Measurements from ENCODE around the gene SORCS1.

SORCS1 gene

DNA sequence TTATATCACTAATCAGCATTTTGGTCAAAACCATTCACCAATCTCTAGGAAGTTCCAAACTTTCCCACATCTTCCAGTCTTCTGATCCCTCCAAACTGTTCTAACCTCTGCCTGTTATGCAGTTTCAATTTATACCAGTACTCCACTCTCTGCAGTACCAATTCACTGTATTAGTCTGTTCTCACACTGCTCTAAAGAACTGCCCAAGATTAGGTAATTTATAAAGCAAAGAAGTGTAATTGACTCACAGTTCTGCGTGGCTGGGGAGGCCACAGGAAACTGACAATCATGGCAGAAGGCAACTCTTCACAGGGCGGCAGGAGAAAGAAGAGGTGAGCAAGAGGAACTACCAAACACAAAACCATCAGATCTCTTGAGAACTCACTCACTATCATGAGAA lies 374.9 kb downstream of the SORCS1 start:
- H3F3A ChIP-seq (ENCODE audit: control insufficient read depth, insufficient read depth), result no peaks in the 10 kb centered on the region
- no peaks in the 10 kb centered on the region for H3K9me2 ChIP-seq (replicated peaks; ENCODE audit: control insufficient read depth, low read length)
- no peak for TF ChIP-seq EZH2phosphoT487 (IDR thresholded peaks at IDR 0.05; ENCODE audit: borderline replicate concordance, low read length)
- TF ChIP-seq, protein P1, sequence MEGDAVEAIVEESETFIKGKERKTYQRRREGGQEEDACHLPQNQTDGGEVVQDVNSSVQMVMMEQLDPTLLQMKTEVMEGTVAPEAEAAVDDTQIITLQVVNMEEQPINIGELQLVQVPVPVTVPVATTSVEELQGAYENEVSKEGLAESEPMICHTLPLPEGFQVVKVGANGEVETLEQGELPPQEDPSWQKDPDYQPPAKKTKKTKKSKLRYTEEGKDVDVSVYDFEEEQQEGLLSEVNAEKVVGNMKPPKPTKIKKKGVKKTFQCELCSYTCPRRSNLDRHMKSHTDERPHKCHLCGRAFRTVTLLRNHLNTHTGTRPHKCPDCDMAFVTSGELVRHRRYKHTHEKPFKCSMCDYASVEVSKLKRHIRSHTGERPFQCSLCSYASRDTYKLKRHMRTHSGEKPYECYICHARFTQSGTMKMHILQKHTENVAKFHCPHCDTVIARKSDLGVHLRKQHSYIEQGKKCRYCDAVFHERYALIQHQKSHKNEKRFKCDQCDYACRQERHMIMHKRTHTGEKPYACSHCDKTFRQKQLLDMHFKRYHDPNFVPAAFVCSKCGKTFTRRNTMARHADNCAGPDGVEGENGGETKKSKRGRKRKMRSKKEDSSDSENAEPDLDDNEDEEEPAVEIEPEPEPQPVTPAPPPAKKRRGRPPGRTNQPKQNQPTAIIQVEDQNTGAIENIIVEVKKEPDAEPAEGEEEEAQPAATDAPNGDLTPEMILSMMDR (IDR thresholded peaks at IDR 0.05; ENCODE audit: low read depth, low read length, poor library complexity, severe bottlenecking), result no peak
- no peaks in the 10 kb centered on the region for H3K9me3 ChIP-seq (ENCODE audit: control insufficient read depth, insufficient read depth, low read length)
- no peaks in the 10 kb centered on the region for H4K20me1 ChIP-seq (ENCODE audit: control insufficient read depth, insufficient read depth, low read depth, low read length)
- H3K4me1 ChIP-seq (ENCODE audit: control insufficient read depth, low read length), result no peaks in the 10 kb centered on the region
- H3K4me3 ChIP-seq (ENCODE audit: low read length), result no peak overlapping the region
- H3K4me2 ChIP-seq (ENCODE audit: low read length), result no peak overlapping the region
- no peaks in the 10 kb centered on the region for H3K79me2 ChIP-seq (ENCODE audit: control insufficient read depth, low read length)
- H3K27ac ChIP-seq (ENCODE audit: low read depth, low read length), result no peak overlapping the region
- H3K36me3 ChIP-seq (ENCODE audit: control insufficient read depth, low read length), result no peaks in the 10 kb centered on the region
- no peaks in the 10 kb centered on the region for H3K27me3 ChIP-seq (ENCODE audit: control insufficient read depth, low read length)

GRCh38 chr10:106788982-106789381 lies 375.5 kb downstream of the SORCS1 start:
- H3K4me2 ChIP-seq (ENCODE audit: low read length), result no peak overlapping the region
- H4K20me1 ChIP-seq (ENCODE audit: control insufficient read depth, insufficient read depth, low read depth, low read length), result no peaks in the 10 kb centered on the region
- no peaks in the 10 kb centered on the region for H3K79me2 ChIP-seq (ENCODE audit: control insufficient read depth, low read length)
- H3K4me1 ChIP-seq (ENCODE audit: control insufficient read depth, low read length), result no peaks in the 10 kb centered on the region
- H3K36me3 ChIP-seq (ENCODE audit: control insufficient read depth, low read length), result no peaks in the 10 kb centered on the region
- no peaks in the 10 kb centered on the region for H3F3A ChIP-seq (ENCODE audit: control insufficient read depth, insufficient read depth)
- H3K9me2 ChIP-seq (replicated peaks; ENCODE audit: control insufficient read depth, low read length), result no peaks in the 10 kb centered on the region
- no peak overlapping the region for H3K4me3 ChIP-seq (ENCODE audit: low read length)
- no peaks in the 10 kb centered on the region for H3K27me3 ChIP-seq (ENCODE audit: control insufficient read depth, low read length)
- H3K27ac ChIP-seq (ENCODE audit: low read depth, low read length), result no peak overlapping the region
- TF ChIP-seq, protein P1 (IDR thresholded peaks at IDR 0.05; ENCODE audit: low read depth, low read length, poor library complexity, severe bottlenecking), result no peak
- TF ChIP-seq EZH2phosphoT487 (IDR thresholded peaks at IDR 0.05; ENCODE audit: borderline replicate concordance, low read length), result no peak
- H3K9me3 ChIP-seq (ENCODE audit: control insufficient read depth, insufficient read depth, low read length), result no peaks in the 10 kb centered on the region

GRCh38 chr10:106785528-106785927 lies 379.0 kb downstream of the SORCS1 start:
- Histone ChIP-seq H3K9me2 (replicated peaks; ENCODE audit: control insufficient read depth, low read length) (no peaks in the 10 kb centered on the region), H3K36me3 (ENCODE audit: control insufficient read depth, low read length) (no peaks in the 10 kb centered on the region), H3K27me3 (ENCODE audit: control insufficient read depth, low read length) (no peaks in the 10 kb centered on the region), H3K4me1 (ENCODE audit: control insufficient read depth, low read length) (no peaks in the 10 kb centered on the region), H3F3A (ENCODE audit: control insufficient read depth, insufficient read depth) (no peaks in the 10 kb centered on the region), H3K27ac (ENCODE audit: low read depth, low read length) (no peak overlapping the region), H3K4me2 (ENCODE audit: low read length) (no peak overlapping the region), H3K9me3 (ENCODE audit: control insufficient read depth, insufficient read depth, low read length) (no peaks in the 10 kb centered on the region), H3K79me2 (ENCODE audit: control insufficient read depth, low read length) (no peaks in the 10 kb centered on the region), H4K20me1 (ENCODE audit: control insufficient read depth, insufficient read depth, low read depth, low read length) (no peaks in the 10 kb centered on the region), H3K4me3 (ENCODE audit: low read length) (no peak overlapping the region)
- TF ChIP-seq, protein P1 (IDR thresholded peaks at IDR 0.05; ENCODE audit: low read depth, low read length, poor library complexity, severe bottlenecking), result no peak
- TF ChIP-seq EZH2phosphoT487 (IDR thresholded peaks at IDR 0.05; ENCODE audit: borderline replicate concordance, low read length), result no peak

- Histone ChIP-seq H3K36me3 (ENCODE audit: control insufficient read depth, low read length) (no peaks in the 10 kb centered on the region), H3K4me1 (ENCODE audit: control insufficient read depth, low read length) (no peaks in the 10 kb centered on the region), H3K27me3 (ENCODE audit: control insufficient read depth, low read length) (no peaks in the 10 kb centered on the region), H3K9me2 (replicated peaks; ENCODE audit: control insufficient read depth, low read length) (no peaks in the 10 kb centered on the region), H3K4me3 (ENCODE audit: low read length) (no peak overlapping the region), H3K27ac (ENCODE audit: low read depth, low read length) (no peak overlapping the region), H3F3A (ENCODE audit: control insufficient read depth, insufficient read depth) (no peaks in the 10 kb centered on the region), H3K79me2 (ENCODE audit: control insufficient read depth, low read length) (no peaks in the 10 kb centered on the region), H3K4me2 (ENCODE audit: low read length) (no peak overlapping the region), H3K9me3 (ENCODE audit: control insufficient read depth, insufficient read depth, low read length) (no peaks in the 10 kb centered on the region), H4K20me1 (ENCODE audit: control insufficient read depth, insufficient read depth, low read depth, low read length) (no peaks in the 10 kb centered on the region)
- TF ChIP-seq, protein P1 (IDR thresholded peaks at IDR 0.05; ENCODE audit: low read depth, low read length, poor library complexity, severe bottlenecking), result no peak
- TF ChIP-seq EZH2phosphoT487 (IDR thresholded peaks at IDR 0.05; ENCODE audit: borderline replicate concordance, low read length), result no peak
Observed at GRCh38 chr10:106780632-106781031, 383.9 kb downstream of the SORCS1 start.
